ENCODE measurements around the gene NDRG3. TPM values are rescaled to one million over a fixed set of nuclear protein-coding genes. Genes with fewer than 3 reads are reported as not detected.
"Not testable (repeated sequence)": the region's sequence is repeated elsewhere in the genome, so short reads cannot be mapped to it uniquely, and the experiment has no call there.

NDRG3 gene
- total and polyA plus RNA-seq, 2 of the 4 experiments (the other 2 are of a cell fraction), result 24.8 to 34.2 TPM

GRCh38 chr20:36695467-36695866 lies 50.4 kb downstream of the NDRG3 start:
- BruUV-seq (replicated peaks); H2AFZ ChIP-seq (replicated peaks; ENCODE audit: low read length, poor library complexity); H2BK20ac ChIP-seq (ENCODE audit: low read depth, low read length); H4K8ac ChIP-seq (ENCODE audit: low read depth in 2 of 2, low read length in 2 of 2); H2AK5ac ChIP-seq (ENCODE audit: low read depth, low read length); H3K36me3 ChIP-seq (ENCODE audit: control insufficient read depth, insufficient read depth, low read length); H3K18ac ChIP-seq (ENCODE audit: low read depth, low read length); H2BK5ac ChIP-seq (ENCODE audit: low read depth, low read length, poor library complexity, severe bottlenecking); H2AK9ac ChIP-seq (replicated peaks; ENCODE audit: low read depth, low read length, poor library complexity); H3K27me3 ChIP-seq (ENCODE audit: control insufficient read depth, insufficient read depth, low read length); H3K9ac ChIP-seq (ENCODE audit: low read depth, low read length); H3K4me3 ChIP-seq (ENCODE audit: insufficient read depth, low read depth, low read length); POLR2A ChIA-PET (ENCODE audit: unreplicated experiment); H2BK120ac ChIP-seq (ENCODE audit: low read depth, low read length); H4K20me1 ChIP-seq (ENCODE audit: insufficient read depth, low read length); in situ Hi-C loops (cut with MboI; ENCODE audit: low sequenced_read_pairs); CTCF ChIA-PET; H4K91ac ChIP-seq (ENCODE audit: insufficient read depth, low read depth, low read length); H3K4me2 ChIP-seq (ENCODE audit: low read depth, low read length); H2BK15ac ChIP-seq (ENCODE audit: low read depth, low read length); DNase-seq; H3K14ac ChIP-seq (replicated peaks; ENCODE audit: low read depth, low read length); H3K4ac ChIP-seq (ENCODE audit: low read depth, low read length); H3K79me1 ChIP-seq (ENCODE audit: low read depth in 1 of 2, low read length in 2 of 2); H3K27ac ChIP-seq (ENCODE audit: insufficient read depth, low read length); H3K9me1 ChIP-seq (ENCODE audit: insufficient read depth, low read length); H3K4me1 ChIP-seq (ENCODE audit: control insufficient read depth, insufficient read depth, low read length); ATAC-seq (ENCODE audit: low read depth); H3K9me3 ChIP-seq (ENCODE audit: control insufficient read depth, insufficient read depth, low read length); H3K56ac ChIP-seq (ENCODE audit: extremely low read depth, insufficient read depth, low read length); H3K23ac ChIP-seq (ENCODE audit: low read depth, low read length); dilution Hi-C loops (cut with HindIII; ENCODE audit: low sequenced_read_pairs, unreplicated experiment); intact Hi-C loops (cut with micrococcal nuclease); H4K5ac ChIP-seq (ENCODE audit: low read depth, low read length): not testable (repeated sequence)
- WGBS, 2 experiments (ENCODE audit: extremely low coverage in 2 of 2, insufficient read length in 1 of 2), result 90% methylated on average over 2 of the region's 8 CpGs; no CpG with 5 or more reads in 1 of the 2 experiments
